Stimulated activated naive CD8-positive, alpha-beta T cell treated with anti-CD3 and anti-CD28 coated beads, Interleukin-15, Interleukin-2, amounts not matched to agents 100 ng/mL and 50 ng/mL, for 24 hours (primary cell): ENCODE data around the gene LRTM2.

Source experiments
- H3K27ac Mint-ChIP-seq: one replicate; pipeline ENCODE4 v1.8.0; 2021; ENCODE audit warnings: mild to moderate bottlenecking, mixed read lengths
- H3K27me3 Mint-ChIP-seq: one replicate; pipeline ENCODE4 v1.8.0; 2021; ENCODE audit warnings: mixed read lengths
- H3K36me3 Mint-ChIP-seq: one replicate; pipeline ENCODE4 v1.8.0; 2021; ENCODE audit warnings: low read depth, mixed read lengths
- H3K4me1 Mint-ChIP-seq: one replicate; pipeline ENCODE4 v1.8.0; 2021; ENCODE audit warnings: low read depth, mixed read lengths
- H3K4me3 Mint-ChIP-seq: one replicate; pipeline ENCODE4 v1.8.0; 2021; ENCODE audit warnings: mild to moderate bottlenecking, mixed read lengths
- H3K9me3 Mint-ChIP-seq: one replicate; pipeline ENCODE4 v1.8.0; 2021; ENCODE audit warnings: mixed read lengths

Gene LRTM2

DNA sequence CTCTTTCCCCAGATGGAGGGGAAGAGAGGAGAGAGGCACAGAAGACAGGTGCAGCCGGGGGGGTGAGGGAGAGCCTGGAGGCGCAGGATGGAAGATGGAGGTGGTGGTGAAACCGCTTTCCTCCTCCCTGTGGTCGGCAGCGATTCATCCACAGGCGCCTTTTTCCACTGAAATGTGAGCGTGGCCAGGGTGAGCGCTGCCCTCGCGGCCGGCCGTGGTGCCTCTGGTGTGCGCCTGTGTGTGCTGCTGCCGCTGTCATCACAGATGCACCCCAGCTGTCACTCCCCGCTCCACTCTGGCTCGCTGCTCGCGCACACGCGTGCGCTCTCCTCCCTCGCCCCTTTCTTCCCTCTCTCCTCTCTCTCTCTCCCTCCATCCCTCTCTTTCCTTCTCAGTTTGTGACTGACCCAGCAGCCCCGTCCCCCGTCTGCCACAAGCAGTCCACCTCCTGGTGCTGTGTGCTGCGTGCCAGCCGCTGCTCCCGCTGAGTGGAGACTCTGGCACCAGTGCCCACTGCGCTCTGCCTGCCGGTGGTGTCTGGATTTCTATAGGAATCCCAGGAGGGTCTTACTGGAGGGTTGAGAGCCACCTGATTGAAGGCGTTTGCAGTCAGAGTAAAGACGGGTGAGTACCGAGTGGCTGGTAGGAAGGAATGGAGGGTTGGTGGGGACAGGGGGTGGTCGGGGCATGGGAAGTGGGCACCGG lies at the start of gene LRTM2:
Gene LRTM2, plus strand, starts transcription at position 375 of the 705 bp plus-strand sequence. CDS start 7,584 bp downstream, outside the sequence.
- Mint-ChIP-seq H3K27ac (no peak within 1 kb of the TSS), H3K4me1 (no peaks in the 10 kb centered on the region), H3K4me3 (no peak within 1 kb of the TSS), H3K36me3 (no peaks in the 10 kb centered on the region), H3K27me3 (peaks cover 24% of the 10 kb centered on the region), H3K9me3 (no peaks in the 10 kb centered on the region)

DNA sequence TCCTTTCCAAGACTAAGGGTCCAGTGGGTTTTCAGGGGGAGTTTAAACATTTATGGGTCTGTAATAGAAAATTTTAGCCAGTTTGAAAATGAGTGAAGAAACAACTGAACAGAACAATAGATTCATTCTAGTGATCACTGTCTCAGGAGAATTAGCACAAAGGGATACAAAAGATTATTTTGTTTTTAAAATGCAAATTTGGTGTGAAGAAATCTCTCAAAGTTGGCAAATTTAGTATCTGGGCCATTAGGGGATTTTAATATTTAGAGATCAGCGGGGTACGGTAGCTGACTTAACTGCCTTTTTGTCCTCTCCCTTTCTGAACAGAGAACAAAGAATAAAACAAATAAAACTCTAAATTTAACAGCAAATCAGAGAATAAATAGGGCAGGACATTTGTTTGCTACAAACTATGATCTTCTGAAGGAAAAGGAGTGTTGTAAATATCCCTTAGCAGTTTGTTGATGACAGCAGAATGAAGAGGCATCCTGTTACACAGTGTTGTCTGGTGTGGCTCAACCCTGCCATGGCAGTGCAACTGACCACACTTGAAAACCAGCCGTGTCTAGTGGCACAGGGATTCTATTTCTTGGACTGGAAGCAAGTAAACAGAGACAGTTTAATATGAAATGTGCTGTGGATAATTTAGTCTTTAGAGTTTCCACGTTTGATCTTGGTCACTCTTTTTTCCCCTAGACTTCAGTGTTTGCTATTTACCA lies 46.3 kb upstream of the LRTM2 start:
- no peak overlapping the region for H3K27ac Mint-ChIP-seq
- no peaks in the 10 kb centered on the region for H3K27me3 Mint-ChIP-seq
- peaks cover 12% of the 10 kb centered on the region for H3K4me1 Mint-ChIP-seq
- H3K4me3 Mint-ChIP-seq: no peak overlapping the region
- peaks cover 52% of the 10 kb centered on the region for H3K36me3 Mint-ChIP-seq
- H3K9me3 Mint-ChIP-seq: no peaks in the 10 kb centered on the region

DNA sequence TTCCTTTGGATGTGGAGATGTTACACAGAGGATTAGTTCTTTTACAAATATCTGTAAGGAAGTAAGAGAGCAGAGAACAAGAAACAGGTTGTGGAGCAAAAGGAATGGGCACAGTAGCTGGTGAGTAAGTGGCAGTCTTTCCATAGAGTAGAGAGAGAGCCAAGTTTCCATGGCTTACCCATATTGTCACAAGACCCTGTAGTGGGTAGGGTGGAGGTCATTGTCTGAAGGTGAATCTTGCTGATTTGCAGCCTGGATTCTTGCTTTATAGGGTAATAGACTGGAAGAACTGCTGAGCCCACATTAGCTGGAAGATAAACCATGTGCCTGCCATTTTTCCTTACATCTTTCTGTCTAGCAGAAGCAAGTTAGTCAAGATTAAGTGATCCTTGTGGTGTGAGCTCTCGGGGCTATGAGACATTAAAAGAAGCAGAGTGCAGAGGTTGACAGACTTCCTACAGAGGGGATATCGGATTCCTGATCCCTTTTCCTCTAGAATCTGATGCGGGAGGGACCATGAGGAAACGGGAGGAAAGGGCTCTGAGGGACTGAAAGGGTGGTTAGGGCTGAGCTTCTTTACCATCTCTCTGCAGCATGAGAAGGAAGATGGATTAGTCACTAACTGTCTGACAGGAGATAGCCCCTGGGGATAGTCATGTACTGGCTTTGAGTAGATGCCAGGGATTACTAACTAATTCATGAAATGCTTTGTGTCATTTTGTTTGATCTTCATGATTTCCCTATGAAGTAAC lies 44.0 kb upstream of the LRTM2 start:
- H3K27ac Mint-ChIP-seq: no peak overlapping the region
- H3K27me3 Mint-ChIP-seq: no peaks in the 10 kb centered on the region
- no peaks in the 10 kb centered on the region for H3K9me3 Mint-ChIP-seq
- H3K4me3 Mint-ChIP-seq: no peak overlapping the region
- H3K4me1 Mint-ChIP-seq: peaks cover 12% of the 10 kb centered on the region
- peaks cover 62% of the 10 kb centered on the region for H3K36me3 Mint-ChIP-seq

DNA sequence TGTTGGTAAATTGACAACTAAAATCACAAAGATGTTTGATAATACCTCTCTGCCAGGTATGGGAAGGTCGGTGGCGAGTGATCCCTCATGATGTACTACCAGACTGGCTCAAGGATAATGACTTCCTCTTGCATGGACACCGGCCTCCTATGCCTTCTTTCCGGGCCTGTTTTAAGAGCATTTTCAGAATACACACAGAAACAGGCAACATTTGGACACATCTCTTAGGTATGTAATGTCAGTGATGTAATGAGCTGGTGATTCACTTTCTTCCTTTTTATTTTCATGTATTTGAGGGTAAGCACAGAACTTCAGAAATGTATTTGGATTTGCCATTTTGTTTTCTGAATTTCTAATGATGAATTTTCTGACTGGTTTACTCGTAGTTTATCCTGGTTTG lies 42.6 kb upstream of the LRTM2 start:
- Mint-ChIP-seq H3K4me3 (no peak overlapping the region), H3K36me3 (peaks cover 60% of the 10 kb centered on the region), H3K27me3 (no peaks in the 10 kb centered on the region), H3K27ac (no peak overlapping the region), H3K4me1 (peaks cover 12% of the 10 kb centered on the region), H3K9me3 (no peaks in the 10 kb centered on the region)

DNA sequence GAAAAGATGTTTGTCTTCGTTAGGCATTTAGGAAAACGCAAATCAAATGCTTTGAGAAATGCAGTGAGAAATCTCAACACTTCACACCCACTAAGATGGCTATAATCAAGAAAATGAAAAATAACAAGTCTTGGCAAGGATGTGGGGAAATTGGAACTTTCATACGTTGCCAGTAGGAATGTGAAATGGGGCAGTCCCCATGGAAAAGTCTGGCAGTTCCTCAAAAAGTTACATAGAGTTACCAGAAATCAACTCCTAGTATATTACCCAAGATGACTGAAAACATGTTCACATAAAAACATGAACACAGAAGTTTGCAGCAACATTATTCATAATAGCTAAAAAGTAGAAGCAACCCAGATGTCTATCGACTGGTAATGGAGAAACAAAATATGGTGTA lies 41.5 kb upstream of the LRTM2 start:
- Mint-ChIP-seq H3K27me3 (no peaks in the 10 kb centered on the region), H3K4me1 (peaks cover 12% of the 10 kb centered on the region), H3K9me3 (no peaks in the 10 kb centered on the region), H3K27ac (no peak overlapping the region), H3K4me3 (no peak overlapping the region), H3K36me3 (peaks cover 54% of the 10 kb centered on the region)

DNA sequence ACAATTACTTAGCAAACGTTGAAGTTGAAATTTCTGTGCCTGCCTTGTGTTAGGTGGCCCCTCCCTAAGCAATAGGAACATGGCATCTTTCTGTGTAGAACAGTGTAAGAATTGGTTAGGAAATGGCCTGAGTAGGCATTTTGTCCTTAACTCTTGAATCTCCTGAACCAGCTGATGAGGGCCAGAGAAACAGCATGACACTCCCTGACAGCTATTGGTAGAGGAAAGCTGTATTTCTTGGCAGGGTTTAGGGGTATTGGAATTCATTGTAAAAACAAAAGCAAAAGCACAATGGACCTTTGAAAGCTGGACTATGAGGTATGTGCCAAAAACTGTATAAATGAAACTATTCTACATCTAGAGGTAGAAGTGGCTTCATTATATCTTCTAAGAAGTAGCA lies 40.6 kb upstream of the LRTM2 start:
- H3K4me3 Mint-ChIP-seq: no peak overlapping the region
- H3K36me3 Mint-ChIP-seq: peaks cover 50% of the 10 kb centered on the region

DNA sequence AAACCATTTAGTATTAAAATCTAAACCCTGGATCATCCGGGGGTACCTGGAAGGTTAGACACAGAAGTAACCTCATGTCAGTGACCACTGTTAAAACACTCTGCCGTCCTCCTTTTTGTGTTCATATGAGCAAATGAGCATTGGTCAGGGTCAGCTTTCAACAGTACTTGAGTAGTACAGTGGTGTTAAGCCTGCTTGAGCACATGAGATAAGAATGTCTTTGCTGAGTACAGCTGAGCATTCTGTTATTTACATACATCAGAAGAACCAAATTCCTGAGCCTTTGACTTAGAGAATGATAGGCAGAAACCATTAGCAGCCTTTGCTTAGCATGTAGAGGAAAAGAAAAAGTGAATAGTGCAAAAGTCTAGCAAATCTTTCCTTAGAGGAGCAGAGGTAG lies 38.6 kb upstream of the LRTM2 start:
- no peaks in the 10 kb centered on the region for H3K27me3 Mint-ChIP-seq
- H3K4me1 Mint-ChIP-seq: no peaks in the 10 kb centered on the region
- no peaks in the 10 kb centered on the region for H3K9me3 Mint-ChIP-seq
- no peak overlapping the region for H3K27ac Mint-ChIP-seq
- H3K4me3 Mint-ChIP-seq: no peak overlapping the region
- H3K36me3 Mint-ChIP-seq: peaks cover 45% of the 10 kb centered on the region

More for the DNA sequence above, 40.6 kb upstream of the LRTM2 start:
- Mint-ChIP-seq H3K27ac (no peak overlapping the region), H3K27me3 (no peaks in the 10 kb centered on the region), H3K9me3 (no peaks in the 10 kb centered on the region), H3K4me1 (peaks cover 12% of the 10 kb centered on the region)

DNA sequence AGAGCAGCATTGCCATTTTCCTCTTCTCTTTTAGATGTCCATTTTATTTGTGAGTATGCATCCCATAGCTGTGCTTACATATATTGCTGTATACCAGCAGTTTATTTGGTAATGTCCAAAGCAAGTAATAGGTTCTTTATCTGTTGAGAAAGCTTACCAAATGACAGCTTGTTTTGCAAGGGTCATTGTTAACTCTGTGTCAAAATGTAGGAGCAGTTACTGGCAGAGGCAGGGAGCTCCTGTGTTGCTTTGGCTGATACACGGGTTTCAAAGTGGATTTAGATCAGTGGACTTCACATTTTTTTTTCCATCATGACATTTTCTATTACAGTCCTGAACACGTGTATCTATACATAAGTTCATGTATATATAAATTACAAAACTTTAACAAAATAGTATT lies 38.1 kb upstream of the LRTM2 start:
- peaks cover 41% of the 10 kb centered on the region for H3K36me3 Mint-ChIP-seq
- H3K4me3 Mint-ChIP-seq: no peak overlapping the region
- H3K9me3 Mint-ChIP-seq: no peaks in the 10 kb centered on the region
- no peaks in the 10 kb centered on the region for H3K27me3 Mint-ChIP-seq
- H3K4me1 Mint-ChIP-seq: no peaks in the 10 kb centered on the region
- H3K27ac Mint-ChIP-seq: no peak overlapping the region

DNA sequence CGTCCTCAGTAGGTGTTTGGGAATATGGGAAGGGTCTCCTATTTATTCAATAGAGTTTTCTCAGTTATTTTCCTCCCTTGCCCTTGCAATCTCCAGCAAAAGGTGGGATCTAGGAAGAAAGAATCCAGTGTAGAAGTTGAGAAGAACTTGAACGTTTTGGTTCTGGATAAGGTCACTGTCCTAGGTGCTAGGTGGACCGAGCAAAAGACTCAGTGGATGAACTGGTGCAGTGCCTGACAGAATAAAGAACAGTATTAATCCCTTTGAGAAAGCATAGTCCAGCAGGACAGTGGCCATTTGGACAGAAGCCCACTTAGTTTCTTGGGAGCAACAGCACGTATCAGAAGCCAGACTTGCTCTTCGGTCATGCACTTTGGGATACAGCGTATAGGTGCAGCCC lies 32.7 kb upstream of the LRTM2 start:
- Mint-ChIP-seq H3K4me3 (no peak overlapping the region), H3K4me1 (peaks cover 19% of the 10 kb centered on the region), H3K27ac (no peak overlapping the region), H3K36me3 (peaks cover 12% of the 10 kb centered on the region), H3K27me3 (no peaks in the 10 kb centered on the region), H3K9me3 (no peaks in the 10 kb centered on the region)

DNA sequence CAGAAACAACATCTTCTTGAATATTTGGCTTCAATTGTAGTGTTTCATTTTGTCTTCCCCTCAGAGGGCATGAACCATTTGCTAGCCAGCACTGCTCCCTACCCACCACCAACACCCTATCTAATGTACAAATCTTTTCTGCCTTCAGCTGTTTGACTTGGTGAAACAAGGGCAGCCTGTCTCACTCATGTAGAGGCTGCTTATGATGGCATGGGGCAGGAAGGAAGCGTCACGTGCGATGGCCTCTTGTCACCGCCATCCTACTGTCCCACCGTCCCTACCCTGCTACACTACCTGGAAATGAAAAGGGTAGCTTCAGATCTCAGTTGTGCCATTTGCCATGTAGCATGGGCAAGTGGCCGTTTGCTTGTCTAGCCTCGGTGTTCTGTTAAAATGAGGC lies 29.9 kb upstream of the LRTM2 start:
- Mint-ChIP-seq H3K4me1 (peaks cover 19% of the 10 kb centered on the region), H3K27ac (no peak overlapping the region), H3K27me3 (no peaks in the 10 kb centered on the region), H3K9me3 (no peaks in the 10 kb centered on the region), H3K36me3 (peaks cover 6% of the 10 kb centered on the region), H3K4me3 (no peak overlapping the region)

DNA sequence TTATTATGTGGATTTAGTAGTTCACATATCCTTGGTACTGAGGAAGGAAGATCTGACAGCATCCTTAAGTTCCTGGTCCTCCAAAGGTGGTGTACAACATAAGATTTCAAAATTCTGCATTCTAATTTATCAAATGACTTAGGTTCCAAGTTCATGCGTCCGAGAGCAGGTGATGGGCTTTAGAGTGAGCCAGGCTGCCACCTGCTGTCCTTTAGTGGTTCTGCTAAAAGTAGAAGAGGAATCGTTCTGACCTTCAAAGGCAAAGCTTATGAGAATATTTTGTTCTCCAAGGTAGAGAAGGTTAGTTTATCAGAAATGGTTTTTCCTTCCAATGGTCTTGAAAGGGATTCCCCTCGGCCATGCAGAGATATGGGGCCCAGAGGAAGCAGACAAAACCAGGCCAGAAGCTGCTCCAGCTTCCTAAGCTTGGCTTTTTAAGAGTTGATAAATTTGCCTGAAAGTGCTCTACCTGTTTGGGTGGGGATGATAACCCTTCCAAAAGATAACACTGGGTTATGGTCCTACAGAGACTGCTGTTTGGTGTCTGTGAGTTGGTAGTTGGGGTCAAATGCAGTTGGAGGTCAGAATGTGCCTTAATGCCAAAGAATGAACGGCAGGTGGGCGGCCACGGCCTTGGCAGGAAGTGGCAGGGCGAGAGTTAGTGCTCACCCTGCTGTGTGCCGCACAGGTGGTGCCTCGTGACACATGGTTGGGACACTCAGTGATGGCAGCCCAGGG lies 29.1 kb upstream of the LRTM2 start:
- peaks cover 24% of the 10 kb centered on the region for H3K4me1 Mint-ChIP-seq
- H3K4me3 Mint-ChIP-seq: no peak overlapping the region
- H3K36me3 Mint-ChIP-seq: peaks cover under 1% of the 10 kb centered on the region
- no peaks in the 10 kb centered on the region for H3K9me3 Mint-ChIP-seq
- H3K27ac Mint-ChIP-seq: peak overlapping the region; percentile 42
- H3K27me3 Mint-ChIP-seq: no peaks in the 10 kb centered on the region

DNA sequence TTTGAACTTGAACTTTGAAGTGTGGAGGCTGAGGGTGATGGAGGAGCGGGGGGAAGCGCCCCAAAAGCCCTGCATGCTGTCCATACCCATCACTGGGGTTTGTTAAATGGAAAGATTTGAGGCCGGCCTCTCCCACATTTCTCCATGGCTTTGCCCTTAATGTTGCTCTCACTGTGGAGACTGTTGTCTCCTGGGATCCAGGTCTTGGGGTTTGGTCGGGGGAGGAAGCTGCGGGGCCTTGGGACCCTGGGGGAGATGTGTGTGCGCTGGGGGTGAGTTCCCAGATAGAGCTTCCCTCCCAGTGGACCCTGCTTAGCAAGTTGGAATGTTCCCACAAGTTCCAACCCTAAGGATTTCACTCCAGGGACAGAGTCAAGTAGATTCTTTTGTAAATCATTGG lies 28.0 kb upstream of the LRTM2 start:
- no peaks in the 10 kb centered on the region for H3K27me3 Mint-ChIP-seq
- no peaks in the 10 kb centered on the region for H3K36me3 Mint-ChIP-seq
- no peak overlapping the region for H3K27ac Mint-ChIP-seq
- H3K4me1 Mint-ChIP-seq: peaks cover 24% of the 10 kb centered on the region
- no peak overlapping the region for H3K4me3 Mint-ChIP-seq
- H3K9me3 Mint-ChIP-seq: no peaks in the 10 kb centered on the region

DNA sequence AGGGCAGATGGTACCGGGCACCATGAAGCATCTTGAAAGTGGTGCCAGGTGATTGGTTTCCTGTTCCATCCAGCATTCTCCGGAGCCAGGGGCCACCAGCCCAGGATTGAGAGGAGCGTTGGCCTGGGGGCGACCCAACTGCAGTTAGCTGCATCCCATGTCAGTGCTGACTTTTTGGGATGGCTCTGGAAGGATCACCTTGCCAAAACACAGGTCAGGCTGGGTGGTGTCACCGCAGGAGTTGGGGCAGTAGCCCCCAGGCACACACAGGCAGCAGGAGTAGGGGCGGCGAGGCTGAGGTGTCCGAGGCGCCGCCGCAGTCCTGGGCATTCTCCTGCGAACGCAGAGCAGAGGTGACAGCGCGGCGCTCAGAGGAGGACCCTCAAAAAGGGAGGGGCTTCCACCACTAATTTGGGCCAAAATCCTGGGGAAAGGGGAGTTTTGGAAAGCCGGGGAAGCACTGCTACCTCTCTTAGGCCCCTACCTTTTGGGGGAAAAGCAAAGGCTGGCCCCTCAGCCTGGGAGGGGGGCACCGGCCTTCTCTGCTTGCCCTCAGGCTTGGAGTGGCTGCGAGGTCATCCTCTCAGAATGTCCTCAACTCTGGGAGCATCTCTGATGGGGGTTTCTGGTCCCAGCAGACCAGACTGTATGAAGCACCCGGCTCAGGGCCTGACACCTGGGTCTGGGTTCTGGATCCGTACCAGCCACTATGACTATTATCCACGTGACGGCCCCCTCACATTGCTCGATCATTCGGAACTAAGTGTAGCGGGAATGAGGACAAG lies 26.7 kb upstream of the LRTM2 start:
- H3K4me1 Mint-ChIP-seq: peaks cover 24% of the 10 kb centered on the region
- H3K9me3 Mint-ChIP-seq: no peaks in the 10 kb centered on the region
- H3K27ac Mint-ChIP-seq: no peak overlapping the region
- H3K4me3 Mint-ChIP-seq: no peak overlapping the region
- H3K27me3 Mint-ChIP-seq: no peaks in the 10 kb centered on the region
- no peaks in the 10 kb centered on the region for H3K36me3 Mint-ChIP-seq

DNA sequence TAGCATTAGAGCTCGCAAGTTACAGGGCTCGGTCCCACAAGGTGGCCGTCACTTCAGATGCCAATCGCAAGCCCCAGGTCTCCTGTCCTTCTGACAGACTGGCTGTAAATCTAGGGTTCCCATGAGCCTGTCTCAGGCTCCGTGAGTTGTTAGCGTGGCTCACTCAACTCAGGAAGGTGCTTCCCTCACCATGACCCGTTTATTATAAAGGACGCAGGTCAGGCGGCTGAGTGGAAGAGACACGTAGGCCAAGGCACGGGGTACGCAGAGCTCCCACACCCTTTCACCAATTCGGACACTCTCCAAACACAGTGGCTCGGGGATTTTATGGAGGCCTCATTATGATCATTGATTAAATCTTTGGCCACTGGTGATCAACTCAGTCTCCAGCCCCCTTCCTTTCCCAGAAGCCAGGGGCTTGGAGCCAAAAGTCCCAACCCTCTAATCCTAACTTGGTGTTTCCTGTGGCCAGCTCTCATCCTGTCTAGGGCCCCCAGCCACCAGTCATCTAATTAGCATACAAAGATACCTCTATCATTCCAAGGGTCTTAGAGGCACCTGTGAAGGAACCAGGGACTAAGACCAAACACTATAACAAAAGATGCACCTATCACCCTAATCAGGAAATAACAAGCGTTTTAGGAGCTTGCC lies 25.8 kb upstream of the LRTM2 start:
- Mint-ChIP-seq H3K27ac (no peak overlapping the region), H3K9me3 (no peaks in the 10 kb centered on the region), H3K36me3 (no peaks in the 10 kb centered on the region), H3K4me1 (peaks cover 24% of the 10 kb centered on the region), H3K27me3 (no peaks in the 10 kb centered on the region), H3K4me3 (no peak overlapping the region)
